ENCODE results near the gene PSMC6. TPM values are rescaled to one million over a fixed set of nuclear protein-coding genes. Genes with fewer than 3 reads are reported as not detected.

Gene PSMC6
- total RNA-seq, 4 donors from 2014 or later, result 98.8 to 146 (median 125) TPM

- H3K4me3 ChIP-seq (replicated peaks in 1 of 3), result peak overlapping the region in 2 of 3 donors; percentile 13 to 16
- H3K9me3 ChIP-seq, result no peaks in the 10 kb centered on the region
- DNase-seq, result no peak
- intact Hi-C loops (cut with DNase I), result no loop called here
- WGBS, 2 donors, result 2 to 3% methylated on average over 8 of the region's 8 CpGs
- TF ChIP-seq CTCF (IDR thresholded peaks at IDR 0.05), result no peak
- TF ChIP-seq POLR2A (IDR thresholded peaks at IDR 0.05), result no peak
- H3K27me3 ChIP-seq, result no peaks in the 10 kb centered on the region
- peaks cover 0 to 8% of the 10 kb centered on the region in 2 donors for H3K4me1 ChIP-seq
- H3K27ac ChIP-seq, result peak overlapping the region; percentile 13 to 84 (median 40)
- H3K36me3 ChIP-seq, result peaks cover 0 to 9% of the 10 kb centered on the region in 2 donors
Observed at GRCh38 chr14:52729585-52729924, 22.6 kb downstream of the PSMC6 start.

GRCh38 chr14:52729925-52730708, 23.1 kb downstream of the PSMC6 start, which contains the start of gene STYX:
Gene STYX, plus strand, starts transcription at chr14:52730166. Its CDS starts 309 bp downstream, at chr14:52730475.
- TF ChIP-seq CTCF (IDR thresholded peaks at IDR 0.05) (peak in 2 of 6 experiments; percentile 6 to 7), POLR2A (IDR thresholded peaks at IDR 0.05) (peak in 1 of 2 donors; percentile 94)
- DNase-seq, result peak; percentile 100
- Histone ChIP-seq H3K4me1 (peaks cover 0 to 8% of the 10 kb centered on the region in 2 donors), H3K4me3 (replicated peaks in 1 of 3) (peak within 1 kb of the TSS; percentile 93 to 98 (median 93)), H3K27ac (peak within 1 kb of the TSS; percentile 40 to 84 (median 54)), H3K36me3 (peaks cover 0 to 4% of the 10 kb centered on the region in 2 donors), H3K27me3 (no peaks in the 10 kb centered on the region), H3K9me3 (no peaks in the 10 kb centered on the region)
- intact Hi-C loops (cut with DNase I), result no loop called here
- WGBS, 2 donors, result 0% methylated on average over 15 to 41 of the region's 72 CpGs

- TF ChIP-seq POLR2A (IDR thresholded peaks at IDR 0.05) (no peak), CTCF (IDR thresholded peaks at IDR 0.05) (no peak)
Observed at GRCh38 chr14:52730709-52731111, 23.7 kb downstream of the PSMC6 start.

GRCh38 chr14:52733824-52734223, 26.8 kb downstream of the PSMC6 start:
- intact Hi-C loops (cut with DNase I), result no loop called here
- H3K4me3 ChIP-seq (replicated peaks in 1 of 3), result no peak overlapping the region
- peaks cover 0 to 11% of the 10 kb centered on the region in 2 donors for H3K4me1 ChIP-seq
- 96 to 97% methylated on average over 9 of the region's 9 CpGs for WGBS, 2 donors
- H3K9me3 ChIP-seq, result no peaks in the 10 kb centered on the region
- no peaks in the 10 kb centered on the region for H3K36me3 ChIP-seq
- H3K27ac ChIP-seq, result no peak overlapping the region
- TF ChIP-seq CTCF (IDR thresholded peaks at IDR 0.05), result no peak
- TF ChIP-seq POLR2A (IDR thresholded peaks at IDR 0.05), result no peak
- no peaks in the 10 kb centered on the region for H3K27me3 ChIP-seq
- no peak for DNase-seq

More at GRCh38 chr14:52730709-52731111, 23.7 kb downstream of the PSMC6 start:
- H3K4me1 ChIP-seq, result peaks cover 0 to 8% of the 10 kb centered on the region in 2 donors
- no peak for DNase-seq
- 1 to 2% methylated on average over 11 of the region's 11 CpGs for WGBS, 2 donors
- peak overlapping the region; percentile 32 to 84 (median 54) for H3K27ac ChIP-seq
- intact Hi-C loops (cut with DNase I), result no loop called here
- peak overlapping the region; percentile 93 to 98 (median 93) for H3K4me3 ChIP-seq (replicated peaks in 1 of 3)
- H3K36me3 ChIP-seq, result no peaks in the 10 kb centered on the region
- no peaks in the 10 kb centered on the region for H3K9me3 ChIP-seq
- H3K27me3 ChIP-seq, result no peaks in the 10 kb centered on the region

GRCh38 chr14:52735921-52736489, 29.0 kb downstream of the PSMC6 start:
- intact Hi-C loops (cut with DNase I), result no loop called here
- no peaks in the 10 kb centered on the region for H3K9me3 ChIP-seq
- H3K4me1 ChIP-seq, result peaks cover 0 to 8% of the 10 kb centered on the region in 2 donors
- no peak for DNase-seq
- no peaks in the 10 kb centered on the region for H3K36me3 ChIP-seq
- WGBS, 2 donors, result 82% methylated on average over 1 of the region's 1 CpG
- no peak overlapping the region for H3K4me3 ChIP-seq (replicated peaks in 1 of 3)
- no peak overlapping the region for H3K27ac ChIP-seq
- no peaks in the 10 kb centered on the region for H3K27me3 ChIP-seq
- TF ChIP-seq POLR2A (IDR thresholded peaks at IDR 0.05) (no peak), CTCF (IDR thresholded peaks at IDR 0.05) (no peak)
